NCI-H2171 (cell line): ENCODE data around the gene SLC44A1.
A peak's percentile ranks its signal among the peaks of the same experiment; 100 is the strongest.

Experiments
- DNase-seq: peaks from one replicate; lab custom pipeline; 2025; lab: John Stamatoyannopoulos, UW

Gene SLC44A1

DNA sequence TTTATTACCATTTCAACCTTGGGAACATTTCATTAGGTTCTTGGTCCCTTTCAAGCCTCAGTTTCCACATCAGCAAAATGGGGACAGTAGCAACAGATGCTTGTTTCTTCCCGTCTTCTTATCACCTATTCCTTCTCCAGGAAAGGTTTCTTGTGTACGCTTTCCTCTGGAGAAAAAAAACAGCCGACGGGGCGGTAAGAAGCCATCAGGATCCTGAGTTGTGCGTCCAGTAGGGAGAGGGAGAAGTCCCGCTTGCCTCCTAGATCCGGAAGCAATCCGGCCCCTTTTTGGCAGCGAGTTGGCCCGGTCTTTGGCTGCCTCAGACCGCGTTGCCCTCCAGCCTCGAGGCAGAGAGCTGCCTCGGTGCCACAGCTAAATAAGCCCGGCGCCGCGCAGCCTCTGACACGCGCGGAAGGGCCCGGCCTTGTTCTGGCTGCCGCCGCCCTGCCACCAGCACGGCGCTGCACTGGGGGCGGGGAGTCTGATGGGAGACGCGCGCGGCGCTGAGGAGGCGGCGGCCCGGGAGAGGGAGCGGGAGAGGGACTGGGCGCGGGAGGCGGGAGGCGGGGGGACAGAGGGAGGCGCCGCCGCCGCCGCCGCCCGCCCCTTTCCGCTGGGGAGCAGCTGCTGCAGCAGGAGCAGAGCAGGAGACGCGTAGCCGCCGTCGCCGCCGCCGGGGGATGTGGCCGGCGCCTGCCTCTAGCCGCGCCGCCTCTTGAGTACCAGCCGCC lies at the start of gene SLC44A1:
TSS of gene SLC44A1 (plus strand) at position 649 of the 731 bp plus-strand sequence. CDS start 218 bp downstream, outside the sequence.
- DNase-seq = peak; percentile 97

DNA sequence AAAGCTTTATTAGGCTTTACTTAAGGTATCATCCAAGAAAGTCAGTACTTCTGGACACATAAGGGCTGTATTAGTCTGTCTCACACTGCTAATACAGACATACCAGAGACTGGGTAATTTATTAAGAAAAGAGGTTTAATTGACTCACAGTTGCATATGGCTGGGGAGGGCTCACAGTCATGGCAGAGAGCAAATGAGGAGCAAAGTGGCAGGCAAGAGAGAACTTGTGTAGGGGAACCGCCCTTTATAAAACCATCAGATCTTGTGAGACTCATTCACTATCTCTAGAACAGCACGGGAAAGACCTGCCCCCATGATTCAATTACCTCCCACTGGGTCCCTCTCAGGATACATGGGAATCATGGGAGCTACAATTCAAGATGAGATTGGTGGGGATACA lies 49.2 kb upstream of the SLC44A1 start:
- DNase-seq = no peak

DNA sequence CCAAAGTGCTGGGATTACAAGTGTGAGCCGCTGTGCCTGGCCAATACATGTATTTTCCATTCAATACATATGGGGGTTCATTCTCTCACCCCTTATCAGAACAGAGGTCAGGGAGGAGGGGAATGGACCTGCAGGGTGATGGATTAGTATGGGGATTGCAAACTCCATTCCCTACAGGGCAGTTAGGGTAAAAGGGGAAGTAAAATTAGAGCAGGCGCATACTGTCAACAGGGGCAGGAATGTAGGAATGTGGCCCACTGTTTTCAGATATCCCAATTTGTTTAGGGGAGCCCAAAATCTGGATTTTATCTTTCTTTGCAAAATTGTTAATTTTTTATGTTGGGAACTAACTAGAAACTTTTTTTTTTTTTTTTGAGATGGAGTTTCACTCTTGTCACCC lies 46.4 kb upstream of the SLC44A1 start:
- DNase-seq = no peak

DNA sequence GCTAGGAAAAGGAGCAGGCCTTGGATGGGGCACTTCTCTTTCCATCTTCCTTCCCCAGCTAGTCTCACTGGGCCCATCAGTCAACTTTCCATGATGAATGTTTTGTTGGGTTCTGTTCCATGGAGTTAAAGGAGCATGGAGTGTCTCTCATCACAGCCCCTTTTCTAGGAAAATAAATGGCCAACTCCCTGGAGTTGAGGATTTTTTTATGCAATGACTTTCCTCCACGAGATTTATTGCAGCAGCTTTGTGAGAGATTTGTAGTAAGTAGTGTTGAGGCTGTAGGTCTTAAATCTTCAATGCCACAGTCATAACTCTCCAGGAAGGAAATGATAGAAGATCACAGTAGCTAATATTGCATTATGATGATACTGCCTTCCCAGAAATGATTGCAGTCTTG lies 45.6 kb upstream of the SLC44A1 start:
- DNase-seq = no peak

DNA sequence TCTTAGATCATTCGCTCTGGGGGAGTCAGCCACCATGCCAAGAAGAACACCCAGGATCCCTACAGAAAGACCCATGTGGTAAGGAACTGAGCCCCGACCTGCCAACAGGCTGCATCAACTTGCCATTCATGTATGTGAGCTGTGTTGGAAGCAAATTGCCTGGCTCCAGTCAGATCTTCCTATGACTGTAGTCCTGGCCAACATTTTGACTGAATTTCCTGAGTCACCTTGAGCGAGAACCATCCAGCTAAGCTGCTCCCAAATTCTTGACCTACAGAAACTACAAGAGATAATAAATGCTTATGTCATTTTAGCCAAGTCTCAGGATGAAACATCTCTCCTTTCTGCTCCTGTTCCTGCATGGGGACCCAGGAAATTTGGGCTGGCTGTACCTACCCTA lies 40.0 kb upstream of the SLC44A1 start:
- no peak for DNase-seq

DNA sequence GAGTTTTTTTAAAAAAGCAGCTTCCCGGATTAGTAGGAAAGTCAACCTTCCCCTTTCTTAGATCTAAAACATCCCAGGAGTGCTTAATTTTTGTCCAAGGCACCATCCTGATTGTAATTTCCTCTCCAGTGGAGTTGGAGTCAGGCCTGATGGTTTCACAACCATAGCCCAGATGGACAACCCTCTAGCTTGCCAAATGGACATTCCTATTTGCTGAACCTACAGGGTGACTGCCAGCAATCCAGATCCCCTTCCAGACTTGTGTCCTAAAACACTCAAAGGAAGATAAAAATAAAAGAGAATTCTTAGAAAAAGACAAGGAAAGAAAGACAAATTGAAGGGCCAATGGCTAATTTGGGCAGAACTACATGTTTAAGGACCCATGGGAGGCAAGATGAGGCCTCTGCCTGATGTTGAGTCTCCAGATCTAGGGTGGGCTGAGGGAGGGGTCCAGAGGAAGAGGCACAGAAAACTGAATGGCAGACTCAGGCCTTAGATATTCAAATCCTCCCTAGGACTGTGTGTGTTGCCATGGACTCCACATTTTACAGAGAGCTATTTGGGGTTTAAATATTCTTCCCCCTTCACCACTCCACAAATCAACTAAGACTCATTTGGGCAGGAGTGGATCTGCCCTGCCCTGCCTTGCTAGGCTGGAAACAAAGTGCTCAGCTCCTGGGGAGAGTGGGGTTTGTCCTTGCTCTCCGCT lies 38.5 kb upstream of the SLC44A1 start:
- DNase-seq = no peak

DNA sequence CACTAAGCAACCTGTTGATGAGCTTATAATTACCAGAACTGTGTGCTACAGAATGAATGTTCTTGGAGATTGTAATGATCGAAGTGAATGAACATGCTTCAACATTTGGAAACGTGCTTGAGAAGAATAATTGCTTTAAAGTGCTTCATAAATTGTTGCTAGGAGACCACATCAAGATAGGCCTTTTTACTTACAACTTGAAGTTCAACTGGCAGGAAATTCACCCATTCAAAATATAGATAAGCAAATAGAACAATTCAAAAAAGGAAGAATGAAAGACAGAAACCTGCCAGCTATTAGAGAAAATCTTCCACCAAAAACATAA lies 38.0 kb upstream of the SLC44A1 start:
- no peak for DNase-seq

DNA sequence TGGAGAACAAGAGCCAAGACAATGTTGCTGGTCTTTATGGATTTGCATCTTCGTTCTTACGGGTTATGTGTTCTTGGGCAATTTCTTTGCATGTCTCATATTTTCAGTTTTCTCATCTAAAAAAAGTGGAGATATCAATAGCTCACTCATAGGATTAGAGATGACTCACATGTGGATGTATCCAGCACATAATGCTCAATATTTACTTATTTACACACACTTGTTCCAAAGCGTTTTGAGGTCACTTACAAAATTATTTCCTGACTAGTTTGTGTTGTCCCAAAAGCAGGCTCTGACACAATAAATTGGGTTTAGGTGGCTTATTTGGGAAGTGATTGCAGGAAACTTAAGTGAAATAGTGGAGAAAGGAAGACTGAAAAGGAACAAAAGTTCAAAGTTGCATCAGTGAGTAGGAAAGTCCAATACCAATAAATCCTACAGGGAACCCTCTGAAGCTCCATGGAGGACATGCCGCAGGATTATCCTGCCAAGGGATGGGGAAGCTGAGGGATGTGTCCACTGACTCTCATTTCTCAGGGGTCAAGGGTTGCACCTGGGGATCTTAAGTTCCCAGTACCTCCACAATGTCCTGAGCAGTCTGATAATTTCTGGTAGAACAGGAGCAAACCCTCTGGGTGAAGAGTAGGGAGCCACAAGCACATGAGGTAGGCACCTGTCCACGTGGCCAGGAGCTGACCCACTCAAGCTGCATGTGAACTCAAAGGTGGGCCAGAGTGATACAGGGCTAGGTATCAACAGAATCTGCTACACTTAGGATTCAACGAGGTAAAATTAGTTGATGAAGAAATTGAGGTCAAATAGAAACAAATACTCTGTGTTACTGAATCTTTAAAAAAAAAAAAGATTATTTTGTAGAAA lies 37.4 kb upstream of the SLC44A1 start:
- DNase-seq = no peak

DNA sequence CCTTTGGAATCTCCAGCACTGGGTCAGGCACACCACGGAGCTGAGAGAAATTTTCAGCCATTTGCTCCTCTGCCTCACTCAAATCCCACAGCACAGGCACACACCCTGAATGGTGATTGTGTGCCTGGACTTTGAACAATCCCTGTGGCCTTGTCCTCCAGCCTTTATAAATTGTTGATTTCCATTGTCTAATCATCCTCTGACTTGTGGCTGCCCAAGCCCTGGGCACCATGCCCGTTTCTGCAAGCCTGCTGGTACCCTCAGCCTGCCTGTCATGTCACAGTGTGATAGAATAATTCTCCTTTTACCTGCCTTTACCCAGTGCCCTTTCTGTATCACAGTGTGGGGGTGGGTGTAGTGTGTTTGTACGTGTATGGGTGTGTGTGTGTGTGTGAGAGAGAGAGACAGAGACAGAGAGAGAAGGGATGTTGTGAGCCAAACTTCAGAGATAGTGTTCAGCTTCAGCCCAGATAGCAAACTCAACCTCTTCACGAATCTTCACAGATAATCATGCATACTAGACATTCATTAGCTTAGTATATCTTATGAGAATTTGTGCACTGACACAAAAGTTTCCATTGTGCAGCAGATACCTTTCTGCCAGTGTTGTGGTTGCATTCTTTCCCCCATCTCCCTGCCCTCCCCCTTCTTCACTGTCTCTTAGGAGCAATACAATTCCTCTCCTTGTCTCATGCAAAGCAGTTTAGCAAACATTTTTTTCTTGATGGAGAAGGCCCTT lies 27.8 kb upstream of the SLC44A1 start:
- DNase-seq = no peak

DNA sequence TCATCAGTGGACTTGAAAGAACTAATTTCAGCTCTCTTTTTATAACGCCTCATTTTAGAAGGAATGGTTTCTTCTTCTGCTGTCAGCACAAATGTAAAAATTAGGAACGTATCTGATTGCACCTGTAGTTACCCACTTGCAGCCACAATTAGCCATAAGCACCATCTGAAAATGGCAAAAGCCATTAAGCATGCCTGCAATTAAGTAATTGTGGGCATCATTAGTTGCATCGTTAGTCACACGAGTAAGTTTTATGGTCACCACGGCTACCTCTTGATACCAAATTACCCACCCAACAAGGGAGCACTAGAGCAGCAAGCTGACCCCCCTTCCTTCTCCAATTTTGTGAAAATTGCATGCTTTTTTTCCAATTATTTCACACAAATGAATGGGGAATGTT lies 25.8 kb upstream of the SLC44A1 start:
- DNase-seq = no peak

DNA sequence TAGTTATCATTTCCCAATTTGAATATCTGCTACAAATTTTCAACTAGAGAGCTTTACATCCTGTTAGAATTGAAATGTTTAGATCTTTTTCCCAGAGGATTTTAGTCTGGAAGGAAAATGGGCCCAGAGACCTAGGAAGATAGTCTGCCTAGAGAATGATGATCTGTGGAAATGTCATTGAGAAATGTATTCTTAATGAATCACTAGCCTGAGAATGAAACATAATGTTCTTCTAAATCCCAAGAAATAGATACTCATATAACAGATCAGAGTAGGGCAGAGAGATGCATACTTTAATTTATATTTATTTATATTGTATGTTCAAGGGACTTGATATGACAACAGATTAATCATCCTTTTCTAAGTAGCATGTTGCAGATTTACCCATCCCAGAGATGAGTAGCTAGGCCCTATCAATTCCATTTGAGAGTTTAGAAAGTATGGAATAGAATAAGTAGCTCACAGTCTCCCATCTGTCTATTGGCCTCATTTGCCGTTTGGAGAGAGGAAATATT lies 25.1 kb upstream of the SLC44A1 start:
- no peak for DNase-seq

DNA sequence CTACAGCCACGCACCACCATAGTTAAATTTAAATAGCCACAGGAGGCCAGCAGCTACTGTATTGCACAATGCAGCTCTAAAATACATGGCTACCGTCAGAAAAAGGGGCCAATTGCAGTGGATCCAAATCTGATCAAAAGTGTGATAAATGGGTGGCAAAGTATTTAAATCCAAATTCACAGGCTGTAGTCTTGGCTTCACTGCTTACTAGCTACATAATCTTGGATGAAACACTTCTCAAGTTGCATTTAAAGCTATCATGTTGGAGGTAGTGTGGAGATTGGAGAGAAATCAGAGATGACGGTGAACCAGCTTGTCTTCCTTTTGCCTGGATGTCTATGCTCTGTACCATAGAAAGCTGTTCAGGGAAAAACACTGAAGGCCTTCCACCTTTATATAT lies 24.0 kb upstream of the SLC44A1 start:
- no peak for DNase-seq

DNA sequence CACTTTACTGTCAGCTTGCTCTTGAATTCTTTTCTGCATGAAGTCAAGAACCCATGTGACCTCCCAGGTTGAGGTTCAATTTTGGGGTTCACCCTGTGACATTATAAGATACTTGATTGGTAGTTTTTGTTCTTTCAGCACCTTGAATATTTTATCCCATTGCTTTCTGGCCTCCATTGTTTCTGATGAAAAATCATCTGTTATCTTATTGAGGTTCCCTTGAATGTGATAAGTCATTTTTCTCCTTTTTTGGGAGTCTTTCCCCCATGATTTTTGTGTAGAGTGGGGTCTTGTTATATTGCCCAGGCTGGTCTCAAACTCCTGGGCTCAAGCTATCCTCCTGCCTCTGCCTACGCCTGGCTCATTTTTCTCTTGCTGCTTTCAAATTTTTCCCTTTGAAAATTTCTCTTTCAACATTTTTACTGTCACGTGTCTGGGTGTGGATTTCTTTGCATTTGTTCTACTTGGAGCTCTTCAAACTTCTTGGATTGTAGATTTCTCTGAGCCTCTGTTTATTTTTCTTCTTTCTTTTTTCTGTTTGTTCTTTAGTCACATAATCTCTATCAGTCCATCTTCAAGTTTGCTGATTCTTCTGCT lies 20.8 kb upstream of the SLC44A1 start:
- no peak for DNase-seq

DNA sequence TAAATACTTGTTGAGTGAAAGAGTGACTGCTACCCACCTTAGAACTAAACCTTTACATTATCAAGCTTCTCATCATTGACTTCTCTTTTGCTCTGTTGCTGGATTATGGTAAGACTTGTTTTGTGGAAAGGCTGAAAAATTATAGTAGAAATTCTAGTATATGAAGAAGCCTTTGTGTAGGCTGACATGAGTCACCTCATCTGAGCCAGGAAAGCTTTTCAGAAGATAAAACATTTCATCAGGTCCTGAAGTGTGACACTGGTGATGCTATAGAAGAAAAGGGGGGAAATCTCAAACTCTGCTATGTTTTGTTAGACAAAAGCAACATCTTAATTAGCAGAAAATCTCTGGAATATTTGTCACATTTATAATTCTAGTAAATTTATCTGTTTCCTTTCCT lies 18.4 kb upstream of the SLC44A1 start:
- DNase-seq = no peak

DNA sequence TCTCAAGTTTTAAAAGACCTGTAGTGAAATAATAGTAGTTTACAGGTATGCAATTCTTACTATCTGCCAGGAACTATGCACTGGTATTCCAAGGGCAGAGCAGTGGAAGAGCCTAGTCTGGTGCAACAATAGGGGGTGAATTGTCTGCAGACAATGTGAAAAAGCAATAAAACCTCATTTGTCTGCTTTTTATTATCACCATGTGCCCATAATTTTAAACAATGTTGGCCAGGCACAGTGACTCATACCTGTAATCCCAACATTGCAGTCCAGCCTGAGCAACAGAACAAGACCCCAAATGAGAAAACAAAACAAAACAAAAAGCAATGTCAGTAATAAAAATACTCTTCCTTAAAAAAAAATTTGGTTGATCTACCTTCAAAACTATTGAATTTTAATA lies 12.2 kb upstream of the SLC44A1 start:
- DNase-seq = no peak

DNA sequence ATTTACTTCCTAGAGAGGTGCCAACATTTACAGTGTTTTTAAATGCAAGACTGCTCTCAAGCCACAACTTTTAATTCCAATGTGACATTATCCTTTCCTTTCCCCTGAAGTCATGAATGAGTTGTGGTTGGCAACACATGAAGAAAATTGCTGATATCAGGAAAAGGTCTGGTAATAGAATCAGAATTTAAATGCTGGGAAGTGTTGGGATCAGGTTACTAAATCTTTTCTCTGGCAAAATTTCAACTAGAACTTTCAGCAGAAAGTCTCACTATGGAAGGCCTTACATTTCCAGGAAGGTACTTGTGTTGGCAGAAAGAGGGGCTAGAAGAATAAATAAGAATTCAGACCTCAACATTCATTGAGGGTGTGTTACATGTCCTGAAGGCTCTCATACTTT lies 10.6 kb upstream of the SLC44A1 start:
- DNase-seq = no peak

DNA sequence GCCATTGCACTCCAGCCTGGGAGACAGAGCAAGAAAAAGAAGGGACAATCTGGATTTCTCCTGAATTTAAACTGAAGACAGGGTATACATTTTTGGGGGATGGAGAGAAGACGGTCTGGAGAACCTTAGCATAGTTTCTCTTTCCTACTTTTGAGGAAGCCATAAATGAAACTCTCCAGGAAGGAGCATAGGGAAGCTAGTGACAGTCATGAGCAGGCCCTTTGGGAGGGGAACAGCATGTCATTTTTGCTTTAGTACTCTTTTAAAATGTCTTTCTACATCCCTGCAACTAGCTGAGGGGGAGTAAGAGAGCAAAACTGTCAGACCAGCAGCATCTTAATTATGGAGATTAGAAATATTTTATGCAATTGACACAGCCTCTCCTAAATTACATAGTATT lies 8.2 kb upstream of the SLC44A1 start:
- DNase-seq = no peak

DNA sequence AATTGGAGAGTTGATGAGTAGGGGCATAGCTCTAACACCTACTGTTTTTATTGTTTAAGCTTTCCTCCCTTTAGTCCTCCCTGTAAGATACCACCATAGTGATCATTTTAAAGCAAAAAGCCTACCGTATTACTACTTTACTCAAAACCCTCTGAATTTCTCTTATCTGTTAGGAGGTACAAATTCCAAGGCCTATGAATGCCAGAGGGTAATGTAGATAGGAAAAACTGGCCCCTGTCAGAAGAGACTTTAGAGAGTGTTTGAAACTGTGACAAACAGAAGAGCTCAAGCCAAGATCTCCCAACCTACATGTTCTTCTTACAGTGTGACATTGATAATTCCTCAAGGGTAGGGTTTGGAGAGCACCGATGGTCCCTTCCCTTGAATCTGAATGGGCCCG lies 7.2 kb upstream of the SLC44A1 start:
- DNase-seq = no peak

DNA sequence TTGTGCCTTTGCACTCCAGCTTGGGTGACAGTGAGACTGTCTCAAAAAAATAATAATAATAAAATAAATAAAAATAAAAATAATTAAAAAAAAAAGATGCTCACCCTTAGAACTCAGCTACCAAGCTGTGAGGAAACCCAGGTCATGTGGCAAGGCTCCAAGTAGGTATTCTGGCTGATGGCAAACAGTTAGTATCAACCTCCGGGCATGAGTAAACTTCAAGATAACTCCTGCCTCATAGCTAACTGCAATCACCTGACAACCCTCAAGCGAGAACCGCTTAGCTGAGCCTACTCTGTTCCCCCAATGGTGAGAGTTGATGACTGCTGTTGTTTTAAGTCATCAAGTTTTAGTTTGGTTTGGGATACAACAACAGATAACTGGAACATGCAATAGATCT lies 6.1 kb upstream of the SLC44A1 start:
- no peak for DNase-seq

DNA sequence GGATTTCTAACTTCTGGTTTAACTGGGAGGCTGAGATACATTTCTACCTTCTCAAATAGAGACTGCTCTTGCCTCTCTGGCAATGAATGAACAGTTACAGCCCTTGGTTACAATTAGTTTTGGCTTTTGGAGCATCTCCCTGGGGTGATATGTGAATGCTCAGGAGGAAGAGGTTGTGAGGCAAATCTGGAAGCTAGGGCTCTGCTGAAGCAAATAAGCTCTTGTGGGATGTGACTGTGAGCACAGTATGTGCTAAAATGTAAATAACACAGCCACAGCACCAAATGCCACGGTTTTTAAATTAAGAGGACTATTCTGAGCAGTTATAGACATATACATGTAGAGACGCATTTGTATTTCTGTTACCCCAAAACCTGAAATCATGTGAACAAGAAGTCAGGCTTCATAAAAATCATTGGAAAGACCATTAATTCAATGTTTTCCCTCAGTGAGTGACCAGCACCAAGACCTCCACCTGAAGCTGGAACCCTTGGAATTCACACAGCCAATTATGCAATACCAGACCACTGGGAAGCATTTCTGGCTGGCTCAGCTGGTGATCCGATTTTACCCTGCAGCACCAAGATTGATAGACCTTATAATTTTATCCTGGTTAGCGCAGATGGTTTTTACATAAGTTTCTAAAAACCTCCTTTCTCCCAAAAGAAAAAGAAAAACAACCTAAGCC lies 3.0 kb upstream of the SLC44A1 start:
- DNase-seq = no peak

DNA sequence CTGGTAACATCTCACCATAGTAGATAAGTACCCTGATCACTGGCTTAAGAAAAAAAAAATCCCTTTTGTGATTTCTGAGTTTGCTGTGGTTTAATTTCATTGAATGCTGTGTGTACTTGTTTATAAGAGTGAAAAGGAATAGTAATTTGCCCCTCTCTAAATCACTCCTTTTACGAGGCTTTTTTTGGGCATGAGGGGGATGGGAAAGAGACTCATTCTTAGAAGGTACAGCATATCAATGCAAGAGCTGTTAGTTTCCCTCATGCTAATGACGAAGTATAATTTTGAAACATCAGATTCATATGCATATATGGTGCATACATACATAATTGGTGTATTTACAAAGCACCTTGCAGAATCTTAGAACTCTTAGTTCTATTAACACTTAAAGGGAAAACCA lies 2.4 kb upstream of the SLC44A1 start:
- no peak for DNase-seq
